ENCODE measurements around the gene SLAMF1.

DNA sequence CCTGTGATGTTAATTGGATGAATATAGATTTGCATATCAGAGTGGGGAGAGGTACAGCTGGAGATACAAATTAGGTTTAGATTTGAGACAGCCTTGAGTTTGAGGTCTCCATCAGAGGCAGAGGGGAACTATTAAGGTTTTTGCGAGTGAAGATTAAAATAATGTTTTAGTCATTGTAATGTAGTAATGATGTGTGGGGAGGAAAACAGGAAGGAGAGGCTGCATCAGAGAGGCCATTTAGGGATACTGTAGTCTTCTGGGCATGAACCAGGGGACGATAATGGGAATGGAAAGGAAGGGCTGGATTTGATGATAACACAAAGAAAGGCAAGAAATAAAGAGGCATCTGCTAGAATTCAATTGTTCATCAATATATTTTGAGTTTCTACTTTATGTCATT, 77.0 kb downstream of the SLAMF1 start:
- TF ChIP-seq POLR2A (IDR thresholded peaks at IDR 0.05) (no peak), POLR2AphosphoS5 (IDR thresholded peaks at IDR 0.05; ENCODE audit: insufficient read depth in 1 of 2, low read depth in 1 of 2) (no peak)
- TF ChIP-seq, protein P1, sequence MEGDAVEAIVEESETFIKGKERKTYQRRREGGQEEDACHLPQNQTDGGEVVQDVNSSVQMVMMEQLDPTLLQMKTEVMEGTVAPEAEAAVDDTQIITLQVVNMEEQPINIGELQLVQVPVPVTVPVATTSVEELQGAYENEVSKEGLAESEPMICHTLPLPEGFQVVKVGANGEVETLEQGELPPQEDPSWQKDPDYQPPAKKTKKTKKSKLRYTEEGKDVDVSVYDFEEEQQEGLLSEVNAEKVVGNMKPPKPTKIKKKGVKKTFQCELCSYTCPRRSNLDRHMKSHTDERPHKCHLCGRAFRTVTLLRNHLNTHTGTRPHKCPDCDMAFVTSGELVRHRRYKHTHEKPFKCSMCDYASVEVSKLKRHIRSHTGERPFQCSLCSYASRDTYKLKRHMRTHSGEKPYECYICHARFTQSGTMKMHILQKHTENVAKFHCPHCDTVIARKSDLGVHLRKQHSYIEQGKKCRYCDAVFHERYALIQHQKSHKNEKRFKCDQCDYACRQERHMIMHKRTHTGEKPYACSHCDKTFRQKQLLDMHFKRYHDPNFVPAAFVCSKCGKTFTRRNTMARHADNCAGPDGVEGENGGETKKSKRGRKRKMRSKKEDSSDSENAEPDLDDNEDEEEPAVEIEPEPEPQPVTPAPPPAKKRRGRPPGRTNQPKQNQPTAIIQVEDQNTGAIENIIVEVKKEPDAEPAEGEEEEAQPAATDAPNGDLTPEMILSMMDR (IDR thresholded peaks at IDR 0.05) = no peak

All from vagina (tissue), 2 donors.